DND-41 (cell line): ENCODE measurements around the gene RAB6B.

Experiments
- EZH2 ChIP-seq: IDR thresholded peaks from 3 replicates; pipeline ENCODE4 v1.6.1; 2012; ENCODE audit warnings: borderline replicate concordance, low read depth, mild to moderate bottlenecking, moderate library complexity, low read length, inconsistent platforms; ENCODE audit not compliant: severe bottlenecking
- TF ChIP-seq, protein P1 (sequence below): IDR thresholded peaks from 2 replicates; pipeline ENCODE4 v1.5.1; 2012; ENCODE audit warnings: borderline replicate concordance, low read length, moderate library complexity, mild to moderate bottlenecking; ENCODE audit not compliant: poor library complexity, severe bottlenecking; ENCODE audit errors: extremely low read depth

DNA sequence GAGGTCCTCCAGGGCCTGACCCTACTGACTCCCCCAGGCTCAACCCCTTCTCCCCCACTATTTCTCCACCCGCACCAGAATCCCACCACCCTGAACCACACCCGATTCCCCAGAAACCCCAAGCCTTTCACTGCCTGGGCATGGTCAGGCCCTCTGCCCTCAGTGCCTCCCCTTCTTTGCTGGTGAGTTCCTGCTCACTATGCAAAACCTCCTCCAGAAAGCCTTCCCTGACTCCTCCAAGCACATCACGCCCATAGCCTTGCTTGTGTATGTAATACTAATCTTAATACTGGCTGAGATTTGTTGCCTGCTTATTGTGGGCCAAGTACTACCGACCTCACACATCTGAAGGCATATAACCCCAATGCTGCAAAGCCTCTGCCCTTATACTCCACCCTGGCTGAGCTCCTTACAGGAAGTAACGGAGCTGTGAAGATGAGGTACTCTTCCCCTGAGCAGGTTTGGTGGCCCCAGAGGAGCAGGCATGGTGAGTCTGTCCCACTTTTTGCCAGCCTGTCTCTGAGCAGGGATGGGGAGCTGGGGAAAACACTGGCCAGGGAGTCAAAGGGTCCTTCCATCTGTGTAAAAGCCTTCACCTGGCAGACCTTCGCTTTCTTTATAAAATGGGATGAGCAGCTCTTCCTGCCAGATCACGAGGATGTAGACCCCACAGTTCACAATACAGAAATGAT, 9.5 kb downstream of the RAB6B start:
- TF ChIP-seq, protein P1, sequence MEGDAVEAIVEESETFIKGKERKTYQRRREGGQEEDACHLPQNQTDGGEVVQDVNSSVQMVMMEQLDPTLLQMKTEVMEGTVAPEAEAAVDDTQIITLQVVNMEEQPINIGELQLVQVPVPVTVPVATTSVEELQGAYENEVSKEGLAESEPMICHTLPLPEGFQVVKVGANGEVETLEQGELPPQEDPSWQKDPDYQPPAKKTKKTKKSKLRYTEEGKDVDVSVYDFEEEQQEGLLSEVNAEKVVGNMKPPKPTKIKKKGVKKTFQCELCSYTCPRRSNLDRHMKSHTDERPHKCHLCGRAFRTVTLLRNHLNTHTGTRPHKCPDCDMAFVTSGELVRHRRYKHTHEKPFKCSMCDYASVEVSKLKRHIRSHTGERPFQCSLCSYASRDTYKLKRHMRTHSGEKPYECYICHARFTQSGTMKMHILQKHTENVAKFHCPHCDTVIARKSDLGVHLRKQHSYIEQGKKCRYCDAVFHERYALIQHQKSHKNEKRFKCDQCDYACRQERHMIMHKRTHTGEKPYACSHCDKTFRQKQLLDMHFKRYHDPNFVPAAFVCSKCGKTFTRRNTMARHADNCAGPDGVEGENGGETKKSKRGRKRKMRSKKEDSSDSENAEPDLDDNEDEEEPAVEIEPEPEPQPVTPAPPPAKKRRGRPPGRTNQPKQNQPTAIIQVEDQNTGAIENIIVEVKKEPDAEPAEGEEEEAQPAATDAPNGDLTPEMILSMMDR, result no peak
- TF ChIP-seq EZH2, result no peak
